ENCODE data around the gene MMP2.

MMP2 gene

GRCh38 chr16:55478827-55479429, at the start of gene MMP2:
MMP2 (plus strand) TSS chr16:55479198; CDS start chr16:55479480, 282 bp downstream.
- no peak for DNase-seq (ENCODE audit: low read depth in 2 of 2)

- no peak for DNase-seq (ENCODE audit: low read depth in 2 of 2)
Observed at GRCh38 chr16:55433030-55433429, 46.0 kb upstream of the MMP2 start.

DNA sequence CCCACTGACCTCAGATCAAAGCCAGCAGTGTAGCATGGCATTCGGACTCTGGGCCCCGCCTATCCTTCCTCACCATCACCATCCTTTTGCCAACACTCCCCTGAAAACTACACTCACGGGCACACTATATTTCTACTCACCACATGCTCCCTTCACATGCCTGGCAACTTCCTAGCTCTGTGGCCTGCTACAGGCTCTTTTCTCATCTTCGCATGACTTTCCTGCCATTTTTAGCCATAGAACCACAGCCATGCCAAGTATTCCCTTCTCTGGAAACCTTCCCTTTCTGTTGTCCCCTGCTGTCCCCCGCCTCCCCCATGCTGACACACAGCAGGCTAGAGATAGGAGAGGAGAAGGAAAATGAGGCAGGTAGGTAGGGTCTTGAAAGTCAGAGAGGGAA, 45.5 kb upstream of the MMP2 start:
- no peak for DNase-seq (ENCODE audit: low read depth in 2 of 2)

DNA sequence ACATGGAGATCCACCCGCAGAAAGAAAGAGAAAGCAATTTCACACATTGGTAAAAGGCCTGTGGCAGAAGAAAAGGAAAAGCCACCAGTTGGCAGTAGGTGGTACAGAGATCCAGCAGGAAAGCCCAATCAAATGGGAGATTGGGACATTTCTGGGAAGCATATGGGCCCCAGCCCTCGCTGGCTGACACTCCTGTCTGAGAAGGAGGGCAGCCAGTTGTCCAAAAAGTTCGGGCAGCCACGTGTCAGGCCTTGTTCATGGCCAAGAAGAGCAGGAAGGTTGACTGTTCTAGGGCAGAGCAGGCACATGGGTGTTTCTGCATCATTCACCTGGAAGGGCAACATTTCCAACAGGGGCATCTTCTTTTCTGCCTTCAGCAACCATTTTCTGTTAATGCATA, 45.0 kb upstream of the MMP2 start:
- no peak for DNase-seq (ENCODE audit: low read depth in 2 of 2)

- DNase-seq (ENCODE audit: low read depth in 2 of 2), result no peak
Observed at GRCh38 chr16:55435387-55435786, 43.6 kb upstream of the MMP2 start.

DNA sequence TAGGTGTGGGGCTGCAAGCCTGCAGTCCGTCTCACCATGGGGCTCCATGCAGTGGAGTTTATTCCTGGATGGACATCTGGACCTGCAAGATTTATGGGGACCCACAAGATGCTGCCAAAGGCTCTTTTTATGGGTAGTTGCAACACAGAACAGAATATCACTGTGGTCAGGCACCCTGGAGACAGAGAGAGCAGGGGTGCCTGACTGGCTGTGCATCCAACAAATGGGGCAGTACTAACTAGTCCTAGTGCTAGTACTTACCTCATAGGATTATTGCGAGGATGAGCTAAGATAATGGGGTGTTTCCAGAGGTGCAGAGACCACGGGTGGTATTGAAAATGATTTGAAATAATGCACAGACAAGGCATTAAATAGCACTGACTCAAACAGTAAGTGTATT, 42.4 kb upstream of the MMP2 start:
- no peak for DNase-seq (ENCODE audit: low read depth in 2 of 2)

- DNase-seq (ENCODE audit: low read depth in 2 of 2), result no peak
Observed at GRCh38 chr16:55437625-55438024, 41.4 kb upstream of the MMP2 start.

- DNase-seq (ENCODE audit: low read depth in 2 of 2), result no peak
Observed at GRCh38 chr16:55438281-55438680, 40.7 kb upstream of the MMP2 start.

DNA sequence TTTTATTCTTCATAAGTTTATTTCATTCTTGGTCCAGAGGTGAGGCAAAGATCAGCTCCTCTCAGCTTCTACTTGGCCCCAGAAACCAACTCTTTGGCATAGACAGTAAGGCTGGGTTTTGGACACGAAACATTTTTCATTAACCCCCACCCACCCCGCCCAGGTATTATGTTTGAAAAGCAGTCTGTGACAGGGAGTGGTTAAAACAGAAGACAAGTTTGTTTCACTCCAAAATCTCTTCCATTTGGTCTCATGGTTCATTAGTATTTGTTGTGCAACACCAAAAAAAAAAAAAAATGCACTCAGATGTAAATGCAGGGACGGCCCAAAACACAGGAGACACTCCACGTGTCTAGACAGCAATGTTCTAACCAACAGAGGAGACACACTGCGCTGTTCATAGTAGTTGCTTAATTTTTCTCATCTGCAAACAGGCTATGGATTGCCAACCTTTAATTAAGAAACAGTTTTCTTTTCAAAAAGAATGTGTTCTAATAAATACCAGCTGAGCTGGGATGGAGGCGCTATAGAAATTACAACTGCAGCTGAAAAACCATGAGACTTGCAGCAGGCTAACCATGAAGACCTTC, 39.8 kb upstream of the MMP2 start:
- no peak for DNase-seq (ENCODE audit: low read depth in 2 of 2)

DNA sequence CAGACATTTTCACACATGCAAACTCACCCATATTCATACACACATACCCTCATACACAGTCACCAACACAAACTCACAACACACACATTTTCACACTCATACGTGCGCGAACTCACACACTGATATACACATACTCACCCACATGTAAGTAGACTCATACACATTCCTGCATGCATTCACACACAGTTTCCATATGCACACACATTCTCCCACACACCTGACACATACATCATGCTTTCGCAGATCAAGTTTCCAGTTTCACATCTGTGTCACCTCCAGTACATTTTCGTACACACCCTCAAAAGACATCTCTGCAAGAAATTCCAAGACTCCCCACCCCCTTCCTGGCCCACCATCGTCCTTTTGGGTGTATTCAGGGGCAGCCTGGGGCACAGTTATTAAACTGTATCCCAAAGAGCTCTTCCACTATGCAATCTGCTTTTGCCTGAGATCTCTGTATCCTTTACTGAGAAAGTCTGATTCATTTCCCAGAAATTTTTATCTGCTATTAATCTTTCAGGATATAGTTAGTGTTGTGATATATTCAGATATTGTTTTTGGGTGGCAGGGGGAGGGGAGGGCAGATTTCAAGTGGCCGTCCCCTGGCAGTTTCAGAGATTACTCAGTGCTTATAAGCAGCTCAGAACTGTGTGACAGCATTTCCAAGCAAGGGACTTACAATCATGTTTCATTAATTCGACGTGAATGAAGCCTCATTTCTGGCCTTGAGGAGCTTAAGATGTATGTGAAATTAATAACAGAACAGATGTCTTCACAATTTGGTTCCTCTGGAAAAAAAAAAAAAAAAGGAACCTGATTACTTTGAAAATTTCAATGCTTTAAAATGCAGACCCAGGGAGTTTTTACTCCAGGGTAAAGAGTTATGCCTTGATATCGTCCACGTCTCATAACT, 35.3 kb upstream of the MMP2 start:
- DNase-seq (ENCODE audit: low read depth in 2 of 2), result no peak

GRCh38 chr16:55444754-55445485, 34.1 kb upstream of the MMP2 start:
- no peak for DNase-seq (ENCODE audit: low read depth in 2 of 2)

DNA sequence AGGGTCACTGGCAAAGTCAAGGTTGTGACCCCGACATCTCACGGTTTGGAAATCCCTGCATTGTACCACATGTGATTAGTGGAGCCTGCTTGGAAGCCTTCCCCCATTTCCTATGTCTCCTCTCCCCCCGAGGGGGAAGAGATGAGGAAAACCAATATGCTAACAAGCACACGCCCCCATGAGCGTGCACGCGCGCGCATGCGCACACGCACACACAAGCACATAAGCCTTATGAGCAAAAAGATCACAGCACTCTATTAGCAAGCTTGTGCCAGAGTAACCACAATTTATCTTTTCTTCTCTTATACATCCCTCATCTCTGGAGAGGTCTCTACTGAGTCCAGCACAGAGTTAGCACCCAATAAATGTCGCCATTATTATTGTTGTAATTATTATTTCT, 31.8 kb upstream of the MMP2 start:
- no peak for DNase-seq (ENCODE audit: low read depth in 2 of 2)

DNA sequence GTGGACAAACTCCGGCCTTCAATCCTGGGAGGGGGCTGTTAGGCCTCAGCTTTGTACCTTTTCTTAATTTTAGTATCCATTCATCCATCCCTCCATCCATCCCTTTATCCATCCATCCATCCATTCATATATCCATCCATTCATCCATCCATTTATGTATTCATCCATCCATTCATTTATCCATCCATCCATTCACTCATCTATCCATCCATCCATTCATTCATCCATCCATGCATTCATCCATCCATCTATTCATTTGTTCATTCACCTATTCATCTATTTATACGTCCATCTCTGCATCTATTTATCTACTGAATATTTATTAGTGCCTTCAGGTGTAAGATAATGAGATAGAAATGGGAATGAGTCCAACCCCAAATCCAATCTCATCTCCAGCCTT, 26.0 kb upstream of the MMP2 start:
- DNase-seq (ENCODE audit: low read depth in 2 of 2), result no peak

DNA sequence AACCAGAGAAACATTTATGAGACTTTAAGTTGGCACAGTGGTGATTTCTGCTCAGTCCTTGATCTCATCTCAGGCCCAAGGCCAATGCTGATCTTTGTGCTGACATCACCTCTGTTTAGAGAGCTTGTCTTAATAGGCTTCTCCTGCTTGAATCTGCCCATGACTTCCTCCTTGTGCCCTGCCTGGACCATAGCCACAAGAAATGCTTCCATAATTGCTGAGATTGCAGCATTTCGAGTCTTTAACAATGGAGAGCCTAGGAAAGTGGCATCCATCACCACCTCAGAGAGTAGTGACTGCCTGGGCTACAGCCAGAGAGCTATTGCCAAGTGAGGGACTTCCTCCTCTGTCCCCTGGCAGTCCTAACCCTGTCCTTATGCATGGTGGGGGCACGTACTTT, 25.1 kb upstream of the MMP2 start:
- no peak for DNase-seq (ENCODE audit: low read depth in 2 of 2)

DNA sequence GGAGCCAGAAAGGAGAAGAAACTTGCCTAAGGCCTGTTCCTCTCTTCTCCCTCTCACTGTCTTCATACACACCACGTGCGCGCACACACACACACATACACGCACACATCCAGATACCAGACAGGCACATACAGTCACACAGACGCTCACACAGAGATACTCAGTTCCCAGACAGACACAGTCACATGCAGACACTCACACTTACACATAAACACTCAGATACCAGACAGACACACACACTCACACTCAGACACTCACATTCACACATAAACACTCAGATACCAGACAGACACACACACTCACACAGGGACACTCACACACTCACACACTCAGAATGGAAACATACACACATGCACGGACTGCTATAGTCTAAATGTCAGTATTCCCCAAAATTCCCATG, 24.1 kb upstream of the MMP2 start:
- DNase-seq (ENCODE audit: low read depth in 2 of 2), result no peak

- DNase-seq (ENCODE audit: low read depth in 2 of 2), result no peak
Observed at GRCh38 chr16:55462241-55462640, 16.8 kb upstream of the MMP2 start.

DNA sequence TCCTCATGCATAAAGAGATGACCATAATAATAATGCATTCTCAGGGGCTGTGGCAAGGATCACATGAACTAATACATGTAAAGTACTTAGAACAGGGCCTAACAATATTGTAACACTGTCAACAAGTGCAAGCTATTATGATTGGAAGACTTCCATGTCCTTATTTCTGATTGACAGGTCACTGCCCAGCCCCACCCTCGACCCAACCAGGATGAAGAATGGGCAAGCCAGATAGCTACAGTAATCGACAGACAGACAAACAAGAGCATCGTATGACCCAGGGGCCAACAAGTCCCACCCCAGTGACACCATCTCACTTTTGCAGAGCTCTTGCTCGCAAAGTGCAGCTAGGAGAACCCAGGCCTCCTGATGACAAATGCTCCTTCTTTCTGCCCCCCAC, 14.6 kb upstream of the MMP2 start:
- no peak for DNase-seq (ENCODE audit: low read depth in 2 of 2)

DNA sequence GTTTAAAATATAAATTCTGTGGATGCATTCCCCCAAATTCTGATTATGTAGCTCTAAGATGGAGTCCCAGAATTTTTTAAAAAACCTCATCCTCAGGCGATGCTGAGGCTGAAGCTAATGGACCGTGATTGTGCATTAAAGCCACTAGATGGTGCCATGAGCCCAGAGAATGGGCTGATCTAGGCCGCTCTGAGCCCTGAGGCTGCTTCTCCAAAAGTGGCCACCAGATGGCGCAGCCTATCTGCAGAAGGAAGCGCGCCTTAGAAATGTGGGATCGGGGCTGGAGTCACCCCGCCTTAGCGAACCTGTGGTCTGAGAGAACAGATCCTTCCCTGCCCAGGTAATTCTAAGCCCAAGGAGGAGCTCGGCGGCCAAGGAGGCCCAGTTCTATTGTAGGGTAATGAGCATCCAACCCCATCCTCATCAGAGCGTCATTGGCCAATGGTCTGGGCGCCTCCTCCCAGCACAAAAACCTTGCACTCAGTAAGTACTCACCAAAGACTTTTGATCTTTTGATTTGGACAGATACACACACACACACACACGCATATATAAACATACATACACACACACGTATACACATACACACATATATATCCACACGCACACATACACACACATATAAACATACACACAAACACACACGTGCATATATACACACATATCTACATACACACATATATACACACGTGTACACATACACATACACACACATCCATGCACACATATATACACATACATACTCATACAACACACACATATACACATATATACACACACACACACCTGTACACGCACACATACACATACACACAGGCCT, 13.7 kb upstream of the MMP2 start:
- DNase-seq (ENCODE audit: low read depth in 2 of 2), result peak; percentile 66 to 84

- DNase-seq (ENCODE audit: low read depth in 2 of 2), result no peak
Observed at GRCh38 chr16:55466209-55466608, 12.8 kb upstream of the MMP2 start.

GRCh38 chr16:55467898-55468297, 11.1 kb upstream of the MMP2 start:
- no peak for DNase-seq (ENCODE audit: low read depth in 2 of 2)

DNA sequence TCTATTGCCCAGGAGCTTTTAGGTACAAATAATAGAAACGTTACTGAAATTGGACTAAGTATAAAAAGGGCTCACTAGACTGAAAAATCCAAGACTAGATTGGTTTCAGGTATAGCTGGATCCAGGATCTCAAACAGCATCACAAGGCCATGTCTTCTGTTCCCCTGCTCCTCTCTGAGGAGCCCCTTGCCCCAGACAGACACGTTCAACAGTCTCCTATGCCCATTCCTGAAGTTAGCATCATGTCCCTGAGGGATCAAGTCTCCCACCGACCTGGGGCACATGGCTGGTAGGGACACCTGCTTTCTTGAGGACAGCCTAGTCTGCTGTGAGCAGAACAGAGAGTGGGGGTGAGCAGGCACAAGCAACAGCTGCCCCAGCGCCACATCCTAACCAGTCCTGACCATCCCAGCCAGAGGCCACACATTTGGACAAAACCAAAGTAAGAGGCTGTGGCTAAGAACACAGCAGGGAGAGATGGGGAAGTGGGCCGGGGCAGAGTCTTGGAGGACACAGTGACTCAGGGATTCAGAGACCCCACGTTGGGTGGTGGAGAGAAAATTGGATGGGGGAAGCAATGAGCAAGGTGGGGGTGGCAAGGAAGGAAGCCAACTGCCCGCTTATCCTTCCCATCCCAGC, 10.5 kb upstream of the MMP2 start:
- DNase-seq (ENCODE audit: low read depth in 2 of 2), result no peak

Data from stimulated activated CD4-positive, alpha-beta T cell treated with anti-CD3 and anti-CD28 coated beads, Interleukin-12 subunit alpha, Interleukin-12 subunit beta, amount 100 ng/mL, for 24 hours (primary cell).